ENCODE data around the gene MAK. TPM values are rescaled to one million over a fixed set of nuclear protein-coding genes. Genes with fewer than 3 reads are reported as not detected.

Gene MAK
- total RNA-seq, 2 donors from 2014 or later = 0.63 TPM; not detected in 1

GRCh38 chr6:10719296-10719963 is 118.9 kb downstream of the MAK start:
- H3K4me1 ChIP-seq (ENCODE audit: control insufficient read depth in 1 of 2, low read depth in 2 of 2) = peaks cover 13 to 17% of the 10 kb centered on the region in 2 donors
- H3K4me3 ChIP-seq = peak overlapping the region; percentile 77
- no peaks in the 10 kb centered on the region for H3K9me3 ChIP-seq
- H3K27ac ChIP-seq = peak overlapping the region; percentile 72 to 78
- no peaks in the 10 kb centered on the region for H3K27me3 ChIP-seq (replicated peaks; ENCODE audit: insufficient read depth)
- no peak for TF ChIP-seq CTCF (IDR thresholded peaks at IDR 0.05)
- ATAC-seq (ENCODE audit: insufficient number of reproducible peaks, low FRiP score, low read depth) (no peak), DNase-seq (ENCODE audit: low spot score) (no peak)
- no peaks in the 10 kb centered on the region for H3K36me3 ChIP-seq

DNA sequence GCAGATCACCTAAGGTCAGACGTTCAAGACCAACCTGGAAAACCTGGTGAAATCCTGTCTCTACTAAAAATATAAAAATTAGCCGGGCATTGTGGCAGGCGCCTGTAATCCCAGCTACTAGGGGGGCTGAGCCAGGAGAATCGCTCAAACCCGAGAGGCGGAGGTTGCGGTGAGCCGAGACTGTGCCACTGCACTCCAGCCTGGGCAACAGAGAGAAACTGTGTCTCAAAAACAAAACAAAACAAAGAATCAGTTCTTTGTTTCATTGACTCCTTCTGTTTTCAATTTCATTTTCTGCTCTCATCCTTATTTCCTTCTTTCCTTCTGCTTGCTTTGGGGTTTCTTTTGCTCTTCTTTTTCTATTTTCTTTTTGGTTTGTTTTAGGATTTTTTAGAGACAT is 124.4 kb downstream of the MAK start:
- DNase-seq (ENCODE audit: low spot score) (no peak), ATAC-seq (ENCODE audit: insufficient number of reproducible peaks, low FRiP score, low read depth) (no peak)
- no peaks in the 10 kb centered on the region for H3K9me3 ChIP-seq
- H3K4me3 ChIP-seq = no peak overlapping the region
- H3K27me3 ChIP-seq (replicated peaks; ENCODE audit: insufficient read depth) = no peaks in the 10 kb centered on the region
- no peak for TF ChIP-seq CTCF (IDR thresholded peaks at IDR 0.05)
- no peak overlapping the region for H3K27ac ChIP-seq
- H3K36me3 ChIP-seq = peaks cover 6% of the 10 kb centered on the region
- no peaks in the 10 kb centered on the region for H3K4me1 ChIP-seq (ENCODE audit: control insufficient read depth in 1 of 2, low read depth in 2 of 2)

Other genes with a start within 250 kb of the MAK start
- gene C6orf52, start 143.9 kb downstream of the MAK start, total RNA-seq = not detected
- gene PAK1IP1, start 143.6 kb downstream of the MAK start, total RNA-seq = 10 to 100 TPM in 1 of 2 donors, 1 to 10 TPM in 1; 7.3 to 19.4 TPM
- 100 to 1,000 TPM in 1 of 2 donors, 10 to 100 TPM in 1; 72.9 to 129 TPM for gene TMEM14C, start 115.5 kb downstream of the MAK start, total RNA-seq
- 10 to 100 TPM; 63.4 to 80.7 TPM for gene TMEM14B, start 90.7 kb downstream of the MAK start, total RNA-seq
- not detected for gene GCM2, start 43.5 kb upstream of the MAK start, total RNA-seq
- gene SYCP2L, start 48.5 kb upstream of the MAK start, total RNA-seq = 1 to 10 TPM in 1 of 2 donors, under 1 TPM in 1; 0.63 to 1.4 TPM
- under 1 TPM; 0.41 to 0.78 TPM for gene ELOVL2, start 205.8 kb upstream of the MAK start, total RNA-seq

Measured in thoracic aorta (tissue), 2 donors.